Chondrocyte (in vitro differentiated cells): ENCODE measurements around the gene PDK4. TPM values are rescaled to one million over a fixed set of nuclear protein-coding genes. Genes with fewer than 3 reads are reported as not detected.

Experiments used
- DNase-seq: peaks from one replicate; pipeline ENCODE4 v3.0.0; 2021; ENCODE audit warnings: mixed read lengths, low spot score
- H3K27ac Mint-ChIP-seq: one replicate; pipeline ENCODE4 v1.8.0; 2021; ENCODE audit warnings: mild to moderate bottlenecking, moderate library complexity, mixed read lengths; ENCODE audit not compliant: unreplicated experiment
- H3K27me3 Mint-ChIP-seq: 2 replicates; pipeline ENCODE4 v1.8.0; 2021; ENCODE audit warnings: low read depth, mixed read lengths
- H3K36me3 Mint-ChIP-seq: 2 replicates; pipeline ENCODE4 v1.8.0; 2021; ENCODE audit warnings: low read depth, mixed read lengths
- H3K4me1 Mint-ChIP-seq: 2 replicates; pipeline ENCODE4 v1.8.0; 2021; ENCODE audit warnings: low read depth, mild to moderate bottlenecking, mixed read lengths
- H3K4me3 Mint-ChIP-seq: one replicate; pipeline ENCODE4 v1.8.0; 2021; ENCODE audit warnings: mild to moderate bottlenecking, moderate library complexity, mixed read lengths; ENCODE audit not compliant: unreplicated experiment
- H3K9me3 Mint-ChIP-seq: 2 replicates; pipeline ENCODE4 v1.8.0; 2021; ENCODE audit warnings: low read depth, mixed read lengths
- total RNA-seq: library from RNA; stranded (reverse); gene quantifications from 3 replicates; pipeline ENCODE4 v1.2.1, GENCODE V29; 2021
- TF ChIP-seq, protein P1 (sequence below): fragments of 200-600 bp; sonication (generic); IDR thresholded peaks from 2 replicates; pipeline ENCODE4 v1.5.0; 2021; ENCODE audit warnings: antibody characterized with exemption, mild to moderate bottlenecking, moderate library complexity

PDK4 gene
- total RNA-seq, 1 donor from 2014 or later, result 7.3 TPM

DNA sequence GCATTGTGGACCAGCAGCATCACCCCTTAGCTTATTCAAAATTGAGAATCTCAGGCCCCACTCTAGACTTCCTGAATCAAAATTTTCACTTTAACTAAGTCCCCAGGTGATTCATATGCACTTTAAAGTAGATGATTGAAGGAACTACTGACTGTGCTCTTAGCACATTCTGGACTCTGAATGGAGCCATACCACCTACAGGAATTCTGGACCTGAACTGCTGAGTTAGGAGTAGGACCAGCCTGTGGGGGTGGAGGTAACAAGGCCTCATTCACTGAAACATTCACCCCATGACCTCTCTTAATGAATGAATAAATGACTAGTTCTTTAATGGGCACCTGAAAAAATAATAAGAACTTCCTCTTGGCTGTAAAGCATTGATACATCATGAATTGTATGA, 7.3 kb downstream of the PDK4 start:
- Mint-ChIP-seq H3K27me3 (no peaks in the 10 kb centered on the region), H3K27ac (no peak overlapping the region), H3K4me1 (peaks cover 3% of the 10 kb centered on the region), H3K36me3 (peaks cover 31% of the 10 kb centered on the region), H3K4me3 (no peak overlapping the region), H3K9me3 (no peaks in the 10 kb centered on the region)
- TF ChIP-seq, protein P1, sequence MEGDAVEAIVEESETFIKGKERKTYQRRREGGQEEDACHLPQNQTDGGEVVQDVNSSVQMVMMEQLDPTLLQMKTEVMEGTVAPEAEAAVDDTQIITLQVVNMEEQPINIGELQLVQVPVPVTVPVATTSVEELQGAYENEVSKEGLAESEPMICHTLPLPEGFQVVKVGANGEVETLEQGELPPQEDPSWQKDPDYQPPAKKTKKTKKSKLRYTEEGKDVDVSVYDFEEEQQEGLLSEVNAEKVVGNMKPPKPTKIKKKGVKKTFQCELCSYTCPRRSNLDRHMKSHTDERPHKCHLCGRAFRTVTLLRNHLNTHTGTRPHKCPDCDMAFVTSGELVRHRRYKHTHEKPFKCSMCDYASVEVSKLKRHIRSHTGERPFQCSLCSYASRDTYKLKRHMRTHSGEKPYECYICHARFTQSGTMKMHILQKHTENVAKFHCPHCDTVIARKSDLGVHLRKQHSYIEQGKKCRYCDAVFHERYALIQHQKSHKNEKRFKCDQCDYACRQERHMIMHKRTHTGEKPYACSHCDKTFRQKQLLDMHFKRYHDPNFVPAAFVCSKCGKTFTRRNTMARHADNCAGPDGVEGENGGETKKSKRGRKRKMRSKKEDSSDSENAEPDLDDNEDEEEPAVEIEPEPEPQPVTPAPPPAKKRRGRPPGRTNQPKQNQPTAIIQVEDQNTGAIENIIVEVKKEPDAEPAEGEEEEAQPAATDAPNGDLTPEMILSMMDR, result no peak
- DNase-seq, result no peak

DNA sequence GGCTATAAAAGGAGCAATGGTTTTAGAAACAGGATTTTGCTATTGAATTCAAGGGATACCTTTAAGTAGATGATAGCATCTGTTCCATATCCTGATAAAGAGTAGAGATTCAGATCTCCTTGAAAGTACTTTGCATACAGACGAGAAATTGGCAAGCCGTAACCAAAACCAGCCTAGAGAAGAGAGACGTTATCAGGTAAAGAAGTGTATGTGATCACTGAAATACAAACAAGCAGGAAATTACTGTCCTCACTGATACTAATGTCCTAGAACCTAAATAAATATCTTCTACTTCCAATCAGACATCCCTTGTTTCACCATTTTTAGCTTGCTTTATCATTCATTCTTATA, 9.4 kb downstream of the PDK4 start:
- no peak overlapping the region for H3K27ac Mint-ChIP-seq
- no peak for DNase-seq
- H3K36me3 Mint-ChIP-seq, result peaks cover 31% of the 10 kb centered on the region
- H3K4me3 Mint-ChIP-seq, result no peak overlapping the region
- H3K9me3 Mint-ChIP-seq, result no peaks in the 10 kb centered on the region
- no peaks in the 10 kb centered on the region for H3K27me3 Mint-ChIP-seq
- TF ChIP-seq, protein P1, result no peak
- no peaks in the 10 kb centered on the region for H3K4me1 Mint-ChIP-seq

DNA sequence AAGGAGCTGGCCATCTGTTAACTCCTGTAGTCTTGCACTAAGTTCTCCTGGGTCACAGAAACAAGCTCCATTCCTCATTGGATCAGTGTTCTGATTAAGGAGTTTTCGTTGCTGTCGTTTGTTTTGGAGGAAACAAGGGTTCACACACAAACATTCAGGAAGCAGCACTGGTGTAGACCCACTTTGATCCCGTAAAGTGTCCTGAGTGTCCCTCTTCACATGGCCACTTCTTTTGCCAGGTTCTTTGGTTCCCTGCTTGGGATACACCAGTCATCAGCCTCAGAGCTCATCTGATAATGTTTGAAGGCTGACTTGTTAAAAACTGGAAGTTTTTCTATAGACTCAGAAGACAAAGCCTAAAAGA, 10.9 kb downstream of the PDK4 start:
- no peaks in the 10 kb centered on the region for H3K27me3 Mint-ChIP-seq
- no peak for DNase-seq
- TF ChIP-seq, protein P1, result no peak
- no peaks in the 10 kb centered on the region for H3K9me3 Mint-ChIP-seq
- H3K36me3 Mint-ChIP-seq, result peaks cover 31% of the 10 kb centered on the region
- no peak overlapping the region for H3K4me3 Mint-ChIP-seq
- no peak overlapping the region for H3K27ac Mint-ChIP-seq
- H3K4me1 Mint-ChIP-seq, result no peaks in the 10 kb centered on the region

DNA sequence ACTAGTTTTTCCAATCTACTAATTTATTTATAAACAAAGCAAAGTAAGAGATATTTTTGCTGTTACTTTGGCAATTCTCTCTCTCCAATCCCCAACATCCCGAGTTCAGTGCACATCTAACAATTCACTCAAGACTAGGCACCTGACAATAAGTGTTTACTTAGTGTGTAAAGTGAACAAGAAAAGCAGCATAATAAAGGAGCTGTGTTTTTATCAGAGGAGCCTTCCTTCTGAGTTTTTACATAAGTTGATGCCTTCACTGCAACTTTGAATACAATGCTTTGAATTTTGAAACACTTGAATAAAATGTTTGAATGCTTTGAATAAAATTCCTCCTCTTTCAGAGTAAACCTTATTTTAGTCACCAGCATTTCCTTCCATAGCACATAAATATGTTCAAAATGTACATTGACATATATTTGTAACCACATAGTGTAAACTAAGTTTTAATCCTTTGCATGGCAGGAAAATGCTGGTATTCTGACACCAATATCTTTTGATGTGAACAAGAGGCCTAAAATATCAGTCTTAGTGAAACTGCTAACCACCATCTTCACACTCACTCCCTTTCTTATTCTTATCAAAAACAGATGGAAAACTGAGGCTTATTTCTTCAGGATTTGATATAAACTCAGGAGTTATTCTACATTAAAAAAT, 11.4 kb downstream of the PDK4 start:
- Mint-ChIP-seq H3K27me3 (no peaks in the 10 kb centered on the region), H3K27ac (no peak overlapping the region)
- TF ChIP-seq, protein P1, result no peak

DNA sequence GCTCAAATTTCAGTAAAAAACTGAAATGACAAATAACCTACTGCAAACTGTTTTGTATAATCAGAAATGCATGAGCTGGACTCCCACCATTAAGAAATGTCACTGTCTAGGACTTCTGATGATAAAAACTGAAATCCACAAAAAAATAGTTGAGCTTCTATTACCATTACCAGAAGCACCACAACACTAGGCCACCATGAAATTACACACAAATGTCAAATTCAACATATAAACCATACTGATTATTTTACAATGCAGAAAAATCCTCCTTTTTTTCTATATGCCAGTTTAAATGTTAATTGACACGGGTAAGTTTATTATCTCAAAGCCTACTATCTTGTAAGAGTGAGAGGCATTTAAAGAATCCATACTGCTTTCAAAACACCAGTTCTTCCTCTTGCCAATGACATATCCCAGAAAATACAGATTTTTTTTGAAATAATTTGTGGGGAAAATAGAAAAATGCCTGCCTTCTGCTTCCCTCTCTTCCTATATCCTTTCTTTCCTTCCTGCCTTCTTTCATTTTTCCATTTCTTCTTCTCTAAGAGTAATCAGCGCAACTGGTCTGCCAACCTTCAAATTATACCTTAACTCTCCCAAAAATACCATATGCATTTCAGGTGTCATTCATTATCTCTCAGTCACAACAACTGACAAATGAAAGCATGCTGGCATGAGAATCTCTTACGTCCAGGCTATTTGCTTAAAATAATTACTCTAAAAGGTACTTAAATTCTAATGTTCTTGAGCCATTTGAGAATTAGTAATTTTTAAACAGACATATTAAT, 12.3 kb downstream of the PDK4 start:
- H3K4me3 Mint-ChIP-seq, result no peak overlapping the region
- TF ChIP-seq, protein P1, result no peak
- no peaks in the 10 kb centered on the region for H3K27me3 Mint-ChIP-seq
- no peak overlapping the region for H3K27ac Mint-ChIP-seq
- H3K9me3 Mint-ChIP-seq, result no peaks in the 10 kb centered on the region
- no peaks in the 10 kb centered on the region for H3K4me1 Mint-ChIP-seq
- H3K36me3 Mint-ChIP-seq, result peaks cover 23% of the 10 kb centered on the region
- DNase-seq, result no peak

More for the DNA sequence above, 11.4 kb downstream of the PDK4 start:
- H3K4me3 Mint-ChIP-seq, result no peak overlapping the region
- H3K4me1 Mint-ChIP-seq, result no peaks in the 10 kb centered on the region
- H3K36me3 Mint-ChIP-seq, result peaks cover 30% of the 10 kb centered on the region
- H3K9me3 Mint-ChIP-seq, result no peaks in the 10 kb centered on the region
- DNase-seq, result no peak
